Liver (tissue), 3 donors: Measurements from ENCODE around the gene TBX21.

Experiments used
- ATF3 ChIP-seq: IDR thresholded peaks from 2 replicates; pipeline ENCODE4 v1.6.1; 2016; ENCODE audit warnings: antibody characterized with exemption
- CTCF ChIP-seq: fragments of 150-350 bp; IDR thresholded peaks from 2 replicates; pipeline ENCODE4 v1.5.1; 2017; ENCODE audit warnings: improper control_type of control experiment, low read depth, low read length; ENCODE audit not compliant: missing input control
- REST ChIP-seq: IDR thresholded peaks from 2 replicates; pipeline ENCODE4 v1.6.1; 2016; ENCODE audit warnings: antibody characterized with exemption, mild to moderate bottlenecking
- TAF1 ChIP-seq: conservative IDR thresholded peaks from 2 replicates; pipeline ENCODE4 v1.6.1; 2016; ENCODE audit warnings: antibody characterized with exemption, mild to moderate bottlenecking
- donor health status: healthy.
- donor health status: healthy.

- TF ChIP-seq REST: no peak
- TF ChIP-seq CTCF: no peak
- TF ChIP-seq ATF3: no peak
- TF ChIP-seq TAF1: no peak
These were observed 38.2 kb upstream of the TBX21 start for GRCh38 chr17:47694581-47695428.
